DMS79 treated with DMSO at 0.1 percent for 48 hours (cell line): ENCODE data around the gene SRGN.

Experiments
- DNase-seq: peaks from one replicate; lab custom pipeline; 2025; lab: John Stamatoyannopoulos, UW

SRGN gene

GRCh38 chr10:69061305-69062161 lies 26.4 kb upstream of the SRGN start:
- DNase-seq = peak; percentile 15

- no peak for DNase-seq
Measured at GRCh38 chr10:69062901-69063300, 25.0 kb upstream of the SRGN start.

GRCh38 chr10:69064762-69065328 lies 23.1 kb upstream of the SRGN start:
- no peak for DNase-seq

DNA sequence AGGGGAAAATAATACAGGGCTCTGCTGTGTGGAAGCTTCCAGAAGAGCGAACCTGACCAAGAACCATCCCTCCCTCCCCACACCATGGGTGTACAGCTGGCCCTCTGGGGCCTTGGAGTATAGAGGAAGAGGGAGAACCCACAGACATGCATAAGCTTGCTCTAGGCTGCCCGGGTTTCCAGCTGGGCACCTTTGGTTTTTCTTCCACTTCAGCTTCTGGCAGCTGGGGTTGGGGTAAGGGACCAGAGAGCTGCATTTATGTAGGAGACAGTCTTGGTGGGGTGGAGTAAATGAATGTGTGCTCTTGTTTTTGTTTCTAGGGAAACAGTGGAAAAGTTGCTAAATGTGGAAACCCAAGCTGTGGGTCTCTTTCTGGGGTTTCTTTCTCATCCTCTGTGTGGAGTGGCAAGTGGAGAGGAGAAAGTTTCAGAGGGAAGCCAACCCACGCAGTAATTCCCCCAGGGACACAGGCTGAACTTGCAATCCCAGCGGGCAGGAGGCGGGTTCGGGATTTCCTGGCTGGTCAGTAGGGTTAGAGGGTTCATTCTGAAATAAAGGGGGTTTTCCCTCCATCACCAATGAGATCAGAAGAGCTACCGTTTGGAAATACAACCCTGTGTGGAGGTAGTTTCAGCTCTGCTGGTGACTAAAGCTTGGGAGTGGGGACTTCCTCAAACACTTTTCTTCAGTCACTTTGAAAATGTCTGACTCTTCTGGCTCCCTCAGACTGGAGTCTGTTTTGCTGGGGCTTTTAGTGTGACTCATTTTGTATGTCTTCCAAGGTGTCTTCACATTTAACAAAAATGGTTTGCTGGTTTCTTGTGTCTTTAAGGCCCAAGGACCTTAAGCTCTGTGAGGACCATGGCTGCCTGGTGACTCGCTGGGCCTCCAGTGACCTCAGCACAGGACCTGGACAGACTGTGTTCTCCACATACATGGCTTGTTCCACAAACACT lies 22.2 kb upstream of the SRGN start:
- no peak for DNase-seq

DNA sequence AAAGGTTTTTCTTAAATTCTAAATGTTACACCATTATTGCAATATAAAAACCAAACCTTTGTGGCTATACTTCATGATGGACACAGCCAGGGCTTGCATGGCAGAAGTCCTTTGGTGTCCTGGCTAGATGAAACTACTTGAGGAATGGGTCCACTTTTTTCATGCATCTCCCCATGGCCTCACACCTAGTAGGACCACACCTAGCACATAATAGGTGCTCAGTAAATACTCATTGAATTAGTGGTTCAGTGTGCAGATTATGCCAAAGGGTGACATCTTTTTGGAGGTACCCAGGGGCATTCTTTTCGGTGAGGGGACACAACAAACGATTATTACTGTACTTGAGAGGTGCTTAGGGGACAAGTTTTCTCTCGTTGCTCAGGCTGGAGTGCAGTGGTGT lies 20.7 kb upstream of the SRGN start:
- no peak for DNase-seq

DNA sequence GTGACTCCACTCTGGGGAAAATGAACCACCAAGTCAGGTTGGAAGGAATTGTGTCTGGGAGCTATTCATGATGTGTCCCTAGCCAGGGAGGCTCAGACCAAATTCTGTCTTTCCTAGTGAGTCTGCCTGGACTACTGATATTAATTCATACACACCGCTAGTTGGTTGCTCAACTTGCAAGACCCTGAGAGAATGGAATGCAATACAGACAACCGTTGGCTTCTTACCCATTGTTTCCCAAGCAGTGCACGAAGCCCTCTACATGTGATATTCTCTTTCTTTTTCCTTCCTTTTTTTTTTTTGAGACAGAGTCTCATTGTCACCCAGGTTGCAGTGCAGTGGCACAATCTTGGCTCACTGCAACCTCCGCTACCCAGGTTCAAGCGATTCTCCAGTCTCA lies 19.4 kb upstream of the SRGN start:
- DNase-seq = no peak

- DNase-seq = no peak
Measured at GRCh38 chr10:69069090-69070042, 18.5 kb upstream of the SRGN start.

DNA sequence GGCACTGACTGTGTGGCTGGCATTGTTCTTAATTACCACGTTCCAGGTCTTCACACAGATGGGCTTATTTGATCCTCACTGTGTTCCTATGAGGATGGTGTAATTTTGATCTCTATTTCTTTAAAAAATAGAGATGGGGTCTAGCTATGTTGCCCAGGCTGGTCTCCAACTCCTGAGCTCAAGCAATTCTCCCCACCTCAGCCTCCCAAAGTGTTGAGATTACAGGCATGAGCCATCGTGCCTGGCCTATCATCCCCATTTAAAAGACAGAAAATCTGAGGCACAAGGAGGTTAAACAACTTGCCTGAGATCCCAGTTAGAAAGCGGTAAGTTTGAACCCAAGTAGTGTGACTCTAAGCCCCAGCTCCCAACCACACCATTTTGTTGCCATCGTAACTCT lies 17.0 kb upstream of the SRGN start:
- no peak for DNase-seq

DNA sequence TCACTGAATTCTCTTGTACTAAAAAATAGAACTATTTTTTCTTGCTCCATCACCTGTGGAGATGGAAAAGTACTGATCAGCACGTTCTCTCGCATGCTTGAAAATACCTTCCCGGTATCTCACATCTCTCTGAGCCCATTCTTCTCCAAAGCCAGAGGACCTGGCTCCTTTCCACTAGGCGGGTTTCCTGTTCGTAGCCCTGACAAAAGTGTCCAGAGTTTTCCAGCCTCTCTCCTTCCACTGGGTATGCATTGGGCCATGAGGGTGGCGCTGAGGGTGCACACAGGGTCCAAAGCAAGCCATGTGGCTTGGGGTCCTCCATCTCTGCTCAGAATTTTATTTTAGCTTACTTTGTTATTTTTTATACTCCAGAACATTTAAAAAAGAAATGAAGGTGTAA lies 16.3 kb upstream of the SRGN start:
- no peak for DNase-seq

GRCh38 chr10:69073026-69073425 lies 14.9 kb upstream of the SRGN start:
- no peak for DNase-seq

GRCh38 chr10:69073736-69074364 lies 14.1 kb upstream of the SRGN start:
- DNase-seq = no peak

DNA sequence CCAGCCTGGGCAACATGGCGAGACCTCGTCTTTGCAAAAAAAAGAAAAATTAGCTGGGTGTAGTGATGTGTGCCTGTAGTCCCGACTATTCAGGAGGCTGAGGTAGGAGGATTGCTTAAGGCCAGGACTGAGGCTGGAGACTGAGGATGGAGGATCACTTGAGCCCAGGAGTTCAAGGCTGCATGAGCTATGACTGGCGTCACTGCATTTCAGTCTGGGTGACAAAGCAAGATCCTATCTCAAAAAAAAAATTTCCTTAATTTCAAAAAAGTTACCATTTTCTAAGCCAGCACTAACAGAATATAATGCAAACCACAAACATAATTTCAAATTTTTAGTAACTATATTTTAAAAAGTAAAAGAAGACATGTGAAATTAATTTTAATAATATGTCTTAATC lies 13.4 kb upstream of the SRGN start:
- DNase-seq = no peak

DNA sequence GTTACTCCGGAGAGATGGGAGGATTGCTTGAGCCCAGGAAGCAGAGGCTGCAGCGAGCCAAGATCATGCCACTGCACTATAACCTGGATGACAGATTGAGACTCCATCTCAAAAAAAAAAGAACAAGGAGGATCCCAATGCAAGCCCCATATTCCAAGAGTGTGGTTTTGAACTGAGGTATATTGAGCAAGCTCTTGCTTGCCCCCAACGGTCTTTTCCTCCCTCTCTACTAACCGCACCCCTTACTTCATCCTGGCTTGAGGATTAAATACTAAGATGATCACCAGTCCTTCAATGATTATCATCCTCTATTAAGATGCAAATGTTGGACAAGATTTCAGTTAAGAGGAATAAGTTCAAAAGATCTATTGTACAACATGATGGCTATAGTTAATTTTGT lies 12.5 kb upstream of the SRGN start:
- DNase-seq = no peak

DNA sequence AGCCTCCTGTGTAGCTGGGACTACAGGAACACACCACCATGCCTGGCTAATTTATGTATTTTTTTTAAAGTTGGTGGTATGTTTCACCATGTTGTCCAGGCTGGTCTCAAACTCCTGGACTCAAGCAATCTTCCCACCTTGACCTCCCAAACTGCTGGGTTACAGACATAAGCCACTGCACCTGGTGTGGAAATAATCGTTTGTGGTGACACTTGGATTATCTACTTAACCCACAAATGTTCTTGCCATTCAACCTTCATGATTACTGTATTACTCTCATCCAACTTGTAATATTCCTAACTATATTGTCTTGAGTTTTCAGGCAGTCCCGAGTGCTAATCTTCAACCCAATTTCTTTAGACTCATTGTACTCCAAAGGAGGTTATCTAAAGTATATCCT lies 9.6 kb upstream of the SRGN start:
- DNase-seq = no peak

DNA sequence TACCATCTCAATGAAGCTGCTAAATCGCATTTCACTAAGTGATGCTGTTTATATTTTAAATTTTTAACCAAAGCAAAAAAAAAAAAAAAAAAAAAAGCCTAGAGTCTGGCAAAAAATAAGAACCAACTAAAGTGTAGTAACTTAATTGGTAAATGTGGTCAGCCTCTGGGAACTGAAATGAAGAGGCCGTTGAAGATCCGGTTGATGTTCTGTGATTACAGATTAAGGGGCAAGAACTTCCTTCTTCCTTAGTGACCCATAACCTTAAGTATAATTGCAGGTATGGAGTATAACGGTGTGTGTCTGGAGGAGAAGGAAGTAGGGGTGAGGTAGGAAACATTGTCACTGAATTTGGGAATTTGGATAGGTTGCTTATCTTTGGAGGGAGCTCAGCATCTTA lies 7.7 kb upstream of the SRGN start:
- no peak for DNase-seq

DNA sequence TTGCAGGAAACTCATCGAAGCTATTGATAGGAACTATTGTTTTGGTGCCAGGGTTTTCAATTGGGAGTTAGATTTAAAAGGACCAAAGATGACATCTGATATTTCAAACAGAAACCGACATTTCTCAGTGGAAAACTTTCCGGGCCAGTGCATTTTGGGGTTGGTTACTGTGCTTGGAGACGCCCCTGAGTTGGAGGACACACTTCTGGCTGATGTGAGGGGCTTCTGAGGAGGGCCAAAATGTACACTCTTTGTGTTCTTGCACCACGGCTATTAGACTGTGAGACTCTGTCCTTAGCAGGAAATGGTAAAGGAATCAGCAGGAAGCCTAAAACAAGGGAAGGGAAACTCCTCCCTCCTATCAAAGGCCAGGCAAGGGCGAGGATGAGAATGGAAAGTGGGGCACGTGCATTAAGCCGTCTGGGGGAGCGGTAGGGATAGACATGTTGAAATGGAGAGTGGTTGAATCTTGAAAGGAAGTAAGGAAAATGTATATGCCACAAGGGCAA lies 1.8 kb upstream of the SRGN start:
- no peak for DNase-seq

- DNase-seq = no peak
Measured at GRCh38 chr10:69088471-69088769, 517 bp downstream of the SRGN start.

GRCh38 chr10:69088801-69089501 lies 1.0 kb downstream of the SRGN start:
- DNase-seq = no peak

DNA sequence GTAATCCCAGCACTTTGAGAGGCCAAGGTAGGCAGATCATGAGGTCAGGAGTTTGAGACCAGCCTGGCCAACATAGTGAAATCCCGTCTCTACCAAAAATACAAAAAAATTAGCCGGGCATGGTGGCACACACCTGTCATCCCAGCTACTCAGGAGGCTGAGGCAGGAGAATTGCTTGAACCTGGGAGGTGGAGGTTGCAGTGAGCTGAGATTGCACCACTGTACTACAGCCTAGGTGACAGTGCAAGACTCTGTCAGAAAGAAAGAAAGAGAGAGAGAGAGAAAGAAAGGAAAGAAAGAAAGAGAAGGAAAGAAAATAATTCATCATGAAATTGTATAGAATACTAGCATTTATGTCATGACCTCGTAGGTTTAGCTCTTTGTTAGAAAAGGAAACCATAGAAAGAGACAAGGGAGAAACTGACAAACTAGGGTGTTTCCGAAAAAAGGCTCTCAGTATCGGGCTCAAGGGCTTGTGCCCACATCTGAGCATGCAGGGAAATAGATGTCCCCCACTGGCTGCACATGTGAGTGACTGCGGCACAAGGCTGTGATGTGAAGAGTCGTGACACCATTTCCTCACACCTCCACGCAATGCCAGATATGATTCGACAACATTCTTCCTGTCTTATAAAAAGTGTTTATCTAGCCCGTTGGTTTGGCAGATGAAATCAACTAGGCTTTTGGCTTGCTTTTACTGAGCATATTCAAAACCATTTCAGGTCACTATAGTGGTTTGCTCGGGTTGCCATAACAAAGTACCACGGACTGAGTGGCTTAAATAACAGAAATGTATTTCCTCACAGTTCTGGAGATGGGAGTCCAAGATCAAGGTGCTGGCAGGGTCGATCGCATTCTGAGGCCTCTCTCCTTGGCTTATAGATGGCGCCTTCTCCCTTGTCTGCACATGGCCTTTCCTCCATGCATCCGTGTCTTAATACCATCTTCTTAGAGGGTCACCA lies 2.0 kb downstream of the SRGN start:
- no peak for DNase-seq
